Thyroid gland (tissue), 4 donors: Measurements from ENCODE around the gene OR51T1. TPM values are rescaled to one million over a fixed set of nuclear protein-coding genes. Genes with fewer than 3 reads are reported as not detected.
A peak's percentile ranks its signal among the peaks of the same experiment; 100 is the strongest.
"Not testable (repeated sequence)": the region's sequence is repeated elsewhere in the genome, so short reads cannot be mapped to it uniquely, and the experiment has no call there.

Experiments used
- DNase-seq, 2 donors: peaks; one replicate each; pipeline ENCODE4 v3.0.0-alpha.2; 2019
- H3K27ac ChIP-seq, 3 donors: fragments of 200-600 bp; sonication (generic); 1 replicate in 2 of 3; 2 replicates in 1 of 3; pipeline ENCODE4 v1.5.1; 2016 to 2019; ENCODE audit warnings: mild to moderate bottlenecking in 1 of 3, moderate library complexity in 1 of 3
- H3K27me3 ChIP-seq: fragments of 200-600 bp; sonication (generic); one replicate; pipeline ENCODE4 v1.5.1; 2019
- H3K36me3 ChIP-seq, 2 donors: fragments of 200-600 bp; sonication (generic); one replicate each; pipeline ENCODE4 v1.5.1; 2016 to 2019
- H3K4me1 ChIP-seq, 2 donors: fragments of 200-600 bp; sonication (generic); one replicate each; pipeline ENCODE4 v1.5.1; 2017 to 2019
- H3K4me3 ChIP-seq, 3 donors: fragments of 200-600 bp; sonication (generic); replicated peaks in 1 of 3; 1 replicate in 2 of 3; 2 replicates in 1 of 3; pipeline ENCODE4 v1.5.1; 2016; ENCODE audit warnings: mild to moderate bottlenecking in 1 of 3
- H3K9me3 ChIP-seq: fragments of 200-600 bp; sonication (generic); one replicate; pipeline ENCODE4 v1.5.1; 2017
- CTCF ChIP-seq, 6 experiments: fragments of 200-600 bp in 3 of 6; fragments of 450-650 bp in 3 of 6; sonication (generic) in 3 of 6; IDR thresholded peaks; one replicate each; pipeline ENCODE4 v1.5.1; 2016 to 2019; ENCODE audit warnings: antibody characterized with exemption in 6 of 6, mild to moderate bottlenecking in 2 of 6, inconsistent platforms in 1 of 6, moderate library complexity in 1 of 6
- POLR2A ChIP-seq, 2 donors: fragments of 450-650 bp; IDR thresholded peaks; one replicate each; pipeline ENCODE4 v1.6.1; 2017; ENCODE audit warnings: antibody characterized with exemption in 2 of 2, mild to moderate bottlenecking in 2 of 2, moderate library complexity in 1 of 2
- WGBS, 2 donors: methylation state at CpG; one replicate each; pipeline ENCODE4 v1.1.5; 2017; 5-methylcytosine and 5-hydroxymethylcytosine counted together
- intact Hi-C: fragments of 100-400 bp; cut with DNase I; formaldehyde crosslinking; loops from one replicate; pipeline ENCODE4 v1.15.1; 2023
- total RNA-seq, 4 donors: library from RNA; depleted of rRNA; stranded (reverse); fragments of >200 nt; gene quantifications; one replicate each; pipeline ENCODE4 v1.2.3, GENCODE V29; 2016

Gene OR51T1
- total RNA-seq = not detected

- no peak within 1 kb of the TSS for H3K4me3 ChIP-seq
- no peaks in the 10 kb centered on the region for H3K27me3 ChIP-seq
- H3K9me3 ChIP-seq = no peaks in the 10 kb centered on the region
- no peaks in the 10 kb centered on the region for H3K4me1 ChIP-seq
- intact Hi-C loops = no loop called here
- TF ChIP-seq POLR2A (IDR thresholded peaks at IDR 0.05) (no peak), CTCF (IDR thresholded peaks at IDR 0.05) (no peak)
- DNase-seq = no peak
- no peaks in the 10 kb centered on the region for H3K36me3 ChIP-seq
- 74 to 82% methylated on average over 8 of the region's 8 CpGs for WGBS, 2 donors
- H3K27ac ChIP-seq = no peak within 1 kb of the TSS
These were observed at the start of gene OR51T1 for GRCh38 chr11:4881860-4882500. Gene OR51T1, plus strand, starts transcription at chr11:4881900. Its CDS starts 0 bp downstream, at chr11:4881900.

GRCh38 chr11:4839851-4840549 is 41.7 kb upstream of the OR51T1 start:
- 82 to 93% methylated on average over 2 of the region's 2 CpGs for WGBS, 2 donors
- no peaks in the 10 kb centered on the region for H3K27me3 ChIP-seq
- H3K4me1 ChIP-seq = no peaks in the 10 kb centered on the region
- no peak for DNase-seq
- H3K36me3 ChIP-seq = no peaks in the 10 kb centered on the region
- H3K4me3 ChIP-seq = no peak overlapping the region
- no peak for TF ChIP-seq CTCF (IDR thresholded peaks at IDR 0.05)
- no peak for TF ChIP-seq POLR2A (IDR thresholded peaks at IDR 0.05)
- H3K27ac ChIP-seq = no peak overlapping the region
- intact Hi-C loops = no loop called here
- H3K9me3 ChIP-seq = no peaks in the 10 kb centered on the region

- H3K9me3 ChIP-seq = no peaks in the 10 kb centered on the region
- H3K27me3 ChIP-seq = no peaks in the 10 kb centered on the region
- WGBS, 2 donors = 85 to 86% methylated on average over 9 of the region's 9 CpGs
- intact Hi-C loops = no loop called here
- no peaks in the 10 kb centered on the region for H3K4me1 ChIP-seq
- no peak for DNase-seq
- no peak for TF ChIP-seq CTCF (IDR thresholded peaks at IDR 0.05)
- no peak for TF ChIP-seq POLR2A (IDR thresholded peaks at IDR 0.05)
- H3K4me3 ChIP-seq = no peak within 1 kb of the TSS
- no peaks in the 10 kb centered on the region for H3K36me3 ChIP-seq
- no peak within 1 kb of the TSS for H3K27ac ChIP-seq
These were observed 32.7 kb upstream of the OR51T1 start, which contains the start of gene OR51S1 for GRCh38 chr11:4848908-4849532. Gene OR51S1, minus strand, starts transcription at chr11:4849208. Its CDS starts 0 bp downstream, at chr11:4849208.

- Histone ChIP-seq H3K4me1 (no peaks in the 10 kb centered on the region), H3K36me3 (no peaks in the 10 kb centered on the region), H3K27ac (no peak overlapping the region), H3K27me3 (no peaks in the 10 kb centered on the region), H3K9me3 (no peaks in the 10 kb centered on the region), H3K4me3 (no peak overlapping the region)
- no peak for TF ChIP-seq POLR2A (IDR thresholded peaks at IDR 0.05)
- no peak for TF ChIP-seq CTCF (IDR thresholded peaks at IDR 0.05)
- intact Hi-C loops = no loop called here
- 19% methylated on average over 4 of the region's 4 CpGs for WGBS, 2 donors
- DNase-seq = peak in 1 of 2 donors; percentile 8
These were observed 30.7 kb upstream of the OR51T1 start for GRCh38 chr11:4851033-4851432.

- H3K36me3 ChIP-seq, H3K27me3 ChIP-seq, H3K4me1 ChIP-seq, H3K9me3 ChIP-seq, H3K27ac ChIP-seq, DNase-seq, H3K4me3 ChIP-seq, intact Hi-C loops: not testable (repeated sequence)
- 92 to 97% methylated on average over 6 to 7 of the region's 7 CpGs for WGBS, 2 donors
These were observed 27.4 kb upstream of the OR51T1 start for GRCh38 chr11:4854286-4854685.
